GM12873 (cell line): ENCODE results near the gene DGKB.

Source experiments
- CTCF ChIP-seq: IDR thresholded peaks from 2 replicates; pipeline ENCODE4 v1.5.1; 2012; ENCODE audit warnings: low read depth, mild to moderate bottlenecking, moderate library complexity, low read length, control low read depth; ENCODE audit not compliant: insufficient read depth; ENCODE audit errors: missing control alignments

Gene DGKB

GRCh38 chr7:14137676-14138075 lies 764.9 kb downstream of the DGKB start:
- TF ChIP-seq CTCF, result no peak

- no peak for TF ChIP-seq CTCF
These were observed 768.8 kb downstream of the DGKB start for GRCh38 chr7:14133752-14134151.

- no peak for TF ChIP-seq CTCF
These were observed 776.6 kb downstream of the DGKB start for GRCh38 chr7:14125998-14126397.

- no peak for TF ChIP-seq CTCF
These were observed 777.8 kb downstream of the DGKB start for GRCh38 chr7:14124716-14125115.

- no peak for TF ChIP-seq CTCF
These were observed 778.6 kb downstream of the DGKB start for GRCh38 chr7:14123923-14124322.

- TF ChIP-seq CTCF, result no peak
These were observed 786.9 kb downstream of the DGKB start for GRCh38 chr7:14115701-14116100.

GRCh38 chr7:14104861-14105260 lies 797.7 kb downstream of the DGKB start:
- TF ChIP-seq CTCF, result no peak

- TF ChIP-seq CTCF, result no peak
These were observed 806.4 kb downstream of the DGKB start for GRCh38 chr7:14096159-14096558.
